Gastrocnemius medialis (tissue), 4 donors: Measurements from ENCODE around the gene GABBR2.

Experiments
- POLR2A ChIP-seq, 2 donors: fragments of 450-650 bp; IDR thresholded peaks; one replicate each; pipeline ENCODE4 v1.6.1; 2017; ENCODE audit warnings: antibody characterized with exemption in 2 of 2, mild to moderate bottlenecking in 2 of 2, moderate library complexity in 2 of 2
- TF ChIP-seq, protein P1 (sequence below), 5 experiments: fragments of 450-650 bp in 3 of 5; fragments of 200-600 bp in 2 of 5; sonication (generic) in 2 of 5; IDR thresholded peaks in 4 of 5; conservative IDR thresholded peaks in 1 of 5; 1 replicate in 4 of 5; 2 replicates in 1 of 5; pipeline ENCODE4 v1.5.1; 2016 to 2019; ENCODE audit warnings: antibody characterized with exemption in 5 of 5, mild to moderate bottlenecking in 3 of 5, moderate library complexity in 3 of 5

- TF ChIP-seq, protein P1, sequence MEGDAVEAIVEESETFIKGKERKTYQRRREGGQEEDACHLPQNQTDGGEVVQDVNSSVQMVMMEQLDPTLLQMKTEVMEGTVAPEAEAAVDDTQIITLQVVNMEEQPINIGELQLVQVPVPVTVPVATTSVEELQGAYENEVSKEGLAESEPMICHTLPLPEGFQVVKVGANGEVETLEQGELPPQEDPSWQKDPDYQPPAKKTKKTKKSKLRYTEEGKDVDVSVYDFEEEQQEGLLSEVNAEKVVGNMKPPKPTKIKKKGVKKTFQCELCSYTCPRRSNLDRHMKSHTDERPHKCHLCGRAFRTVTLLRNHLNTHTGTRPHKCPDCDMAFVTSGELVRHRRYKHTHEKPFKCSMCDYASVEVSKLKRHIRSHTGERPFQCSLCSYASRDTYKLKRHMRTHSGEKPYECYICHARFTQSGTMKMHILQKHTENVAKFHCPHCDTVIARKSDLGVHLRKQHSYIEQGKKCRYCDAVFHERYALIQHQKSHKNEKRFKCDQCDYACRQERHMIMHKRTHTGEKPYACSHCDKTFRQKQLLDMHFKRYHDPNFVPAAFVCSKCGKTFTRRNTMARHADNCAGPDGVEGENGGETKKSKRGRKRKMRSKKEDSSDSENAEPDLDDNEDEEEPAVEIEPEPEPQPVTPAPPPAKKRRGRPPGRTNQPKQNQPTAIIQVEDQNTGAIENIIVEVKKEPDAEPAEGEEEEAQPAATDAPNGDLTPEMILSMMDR (IDR thresholded peaks at IDR 0.05 in 4 of 5, conservative IDR thresholded peaks at IDR 0.05 in 1 of 5), result no peak
- no peak for TF ChIP-seq POLR2A (IDR thresholded peaks at IDR 0.05)
Measured at GRCh38 chr9:98615633-98616032, 93.1 kb downstream of the GABBR2 start.
